Esophagus squamous epithelium (tissue), 5 donors: ENCODE data around the gene ASAP2. TPM values are rescaled to one million over a fixed set of nuclear protein-coding genes. Genes with fewer than 3 reads are reported as not detected.

Source experiments
- DNase-seq: peaks from one replicate; lab custom pipeline; 2025; lab: John Stamatoyannopoulos, UW
- H3K27ac ChIP-seq, 4 donors: fragments of 200-600 bp; sonication (generic); one replicate each; pipeline ENCODE4 v1.5.1; 2016 to 2019; ENCODE audit warnings: mild to moderate bottlenecking in 1 of 4
- H3K27me3 ChIP-seq, 4 donors: fragments of 200-600 bp; sonication (generic); 1 replicate in 3 of 4; 2 replicates in 1 of 4; pipeline versions ENCODE4 v1.5.1 to v1.6.0; 2017 to 2021; ENCODE audit warnings: antibody characterized with exemption in 1 of 4
- H3K36me3 ChIP-seq, 3 donors: fragments of 200-600 bp; sonication (generic); one replicate each; pipeline ENCODE4 v1.5.1; 2016 to 2019
- H3K4me1 ChIP-seq, 3 donors: fragments of 200-600 bp; sonication (generic); one replicate each; pipeline ENCODE4 v1.5.1; 2017 to 2019
- H3K4me3 ChIP-seq, 4 donors: fragments of 200-600 bp; sonication (generic); 1 replicate in 3 of 4; 2 replicates in 1 of 4; pipeline ENCODE4 v1.5.1; 2016 to 2019; ENCODE audit warnings: mild to moderate bottlenecking in 2 of 4, moderate library complexity in 1 of 4
- H3K9me3 ChIP-seq, 3 donors: fragments of 200-600 bp; sonication (generic); one replicate each; pipeline ENCODE4 v1.5.1; 2016 to 2019
- POLR2A ChIP-seq, 4 donors: fragments of 450-650 bp; IDR thresholded peaks; one replicate each; pipeline ENCODE4 v1.6.1; 2017; ENCODE audit warnings: antibody characterized with exemption in 4 of 4, mild to moderate bottlenecking in 4 of 4, moderate library complexity in 3 of 4
- WGBS, 2 donors: methylation state at CpG; one replicate each; pipeline ENCODE4 v1.1.5; 2018; 5-methylcytosine and 5-hydroxymethylcytosine counted together
- intact Hi-C: fragments of 100-400 bp; cut with DNase I; formaldehyde crosslinking; loops from one replicate; pipeline ENCODE4 v1.15.0; 2022
- total RNA-seq, 4 donors: library from RNA; depleted of rRNA; stranded (reverse); fragments of >200 nt; gene quantifications; one replicate each; pipeline ENCODE4 v1.1.0, GENCODE V29; 2016
- TF ChIP-seq, protein P1 (sequence below), 6 experiments: fragments of 450-650 bp in 4 of 6; fragments of 200-600 bp in 2 of 6; sonication (generic) in 2 of 6; IDR thresholded peaks; one replicate each; pipeline ENCODE4 v1.5.1; 2016 to 2019; ENCODE audit warnings: antibody characterized with exemption in 6 of 6, mild to moderate bottlenecking in 4 of 6, moderate library complexity in 4 of 6
- donor health status: DM: yes; HTN: yes; CAD: no.

The ASAP2 gene
- total RNA-seq, 4 donors from 2014 or later = 3.3 to 15.3 (median 6.9) TPM

DNA sequence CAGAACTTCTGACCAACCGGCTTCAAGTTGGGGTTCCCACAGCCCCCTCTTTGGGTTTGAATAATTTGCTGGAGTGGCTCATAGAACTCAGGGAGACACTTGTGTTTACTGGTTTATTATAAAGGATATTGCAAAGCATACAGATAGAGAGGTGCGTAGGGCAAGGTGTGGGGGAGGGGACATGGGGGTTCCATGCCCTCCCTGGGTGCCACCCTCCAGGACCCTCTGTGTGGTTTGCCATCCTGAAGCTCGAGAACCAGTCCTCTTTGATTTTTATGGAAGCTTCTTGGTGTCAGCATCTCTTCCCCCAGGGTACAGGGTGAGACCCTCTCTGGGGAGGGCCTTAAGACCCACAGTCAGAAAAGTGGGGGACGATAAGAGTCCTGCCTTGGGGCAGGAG lies 177.9 kb downstream of the ASAP2 start:
- Histone ChIP-seq H3K36me3 (peaks cover 0 to 60% (median 0%) of the 10 kb centered on the region in 3 donors), H3K4me1 (peaks cover 7 to 41% (median 26%) of the 10 kb centered on the region in 3 donors)
- intact Hi-C loops = no loop called here

DNA sequence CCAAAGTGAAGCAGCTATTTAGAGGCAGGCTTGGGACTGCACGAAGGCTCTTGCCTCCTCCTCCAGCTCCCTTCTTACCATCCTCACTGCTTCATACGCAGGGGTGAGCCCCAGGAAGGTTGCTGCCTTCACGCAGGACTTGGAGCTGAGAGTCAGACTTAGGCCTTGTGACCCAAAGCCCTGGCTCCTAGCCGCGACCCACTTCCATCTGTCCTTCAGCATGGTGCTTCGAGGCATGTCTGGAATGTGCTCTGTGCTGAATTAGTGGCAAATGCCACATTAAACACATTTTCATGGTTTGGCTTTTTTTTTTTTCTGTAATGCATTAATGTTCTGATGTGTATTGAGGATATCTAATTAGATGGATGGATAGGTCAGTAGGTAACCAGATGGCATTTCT lies 179.2 kb downstream of the ASAP2 start:
- H3K36me3 ChIP-seq = peaks cover 0 to 71% (median 0%) of the 10 kb centered on the region in 3 donors
- H3K9me3 ChIP-seq = no peaks in the 10 kb centered on the region
- no peak overlapping the region for H3K27ac ChIP-seq
- H3K4me3 ChIP-seq = no peak overlapping the region
- intact Hi-C loops = no loop called here
- H3K27me3 ChIP-seq = no peaks in the 10 kb centered on the region
- DNase-seq = no peak
- 75 to 87% methylated on average over 6 of the region's 6 CpGs for WGBS, 2 donors
- peaks cover 4 to 31% (median 21%) of the 10 kb centered on the region in 3 donors for H3K4me1 ChIP-seq
- TF ChIP-seq POLR2A (IDR thresholded peaks at IDR 0.05) = no peak
- TF ChIP-seq, protein P1, sequence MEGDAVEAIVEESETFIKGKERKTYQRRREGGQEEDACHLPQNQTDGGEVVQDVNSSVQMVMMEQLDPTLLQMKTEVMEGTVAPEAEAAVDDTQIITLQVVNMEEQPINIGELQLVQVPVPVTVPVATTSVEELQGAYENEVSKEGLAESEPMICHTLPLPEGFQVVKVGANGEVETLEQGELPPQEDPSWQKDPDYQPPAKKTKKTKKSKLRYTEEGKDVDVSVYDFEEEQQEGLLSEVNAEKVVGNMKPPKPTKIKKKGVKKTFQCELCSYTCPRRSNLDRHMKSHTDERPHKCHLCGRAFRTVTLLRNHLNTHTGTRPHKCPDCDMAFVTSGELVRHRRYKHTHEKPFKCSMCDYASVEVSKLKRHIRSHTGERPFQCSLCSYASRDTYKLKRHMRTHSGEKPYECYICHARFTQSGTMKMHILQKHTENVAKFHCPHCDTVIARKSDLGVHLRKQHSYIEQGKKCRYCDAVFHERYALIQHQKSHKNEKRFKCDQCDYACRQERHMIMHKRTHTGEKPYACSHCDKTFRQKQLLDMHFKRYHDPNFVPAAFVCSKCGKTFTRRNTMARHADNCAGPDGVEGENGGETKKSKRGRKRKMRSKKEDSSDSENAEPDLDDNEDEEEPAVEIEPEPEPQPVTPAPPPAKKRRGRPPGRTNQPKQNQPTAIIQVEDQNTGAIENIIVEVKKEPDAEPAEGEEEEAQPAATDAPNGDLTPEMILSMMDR (IDR thresholded peaks at IDR 0.05) = no peak

More for the DNA sequence above, 177.9 kb downstream of the ASAP2 start:
- 90 to 91% methylated on average over 3 to 4 of the region's 4 CpGs for WGBS, 2 donors
- TF ChIP-seq POLR2A (IDR thresholded peaks at IDR 0.05) = no peak
- TF ChIP-seq, protein P1 (IDR thresholded peaks at IDR 0.05) = no peak
- H3K27me3 ChIP-seq = no peaks in the 10 kb centered on the region
- no peak overlapping the region for H3K27ac ChIP-seq
- H3K4me3 ChIP-seq = no peak overlapping the region
- DNase-seq = no peak
- no peaks in the 10 kb centered on the region for H3K9me3 ChIP-seq

DNA sequence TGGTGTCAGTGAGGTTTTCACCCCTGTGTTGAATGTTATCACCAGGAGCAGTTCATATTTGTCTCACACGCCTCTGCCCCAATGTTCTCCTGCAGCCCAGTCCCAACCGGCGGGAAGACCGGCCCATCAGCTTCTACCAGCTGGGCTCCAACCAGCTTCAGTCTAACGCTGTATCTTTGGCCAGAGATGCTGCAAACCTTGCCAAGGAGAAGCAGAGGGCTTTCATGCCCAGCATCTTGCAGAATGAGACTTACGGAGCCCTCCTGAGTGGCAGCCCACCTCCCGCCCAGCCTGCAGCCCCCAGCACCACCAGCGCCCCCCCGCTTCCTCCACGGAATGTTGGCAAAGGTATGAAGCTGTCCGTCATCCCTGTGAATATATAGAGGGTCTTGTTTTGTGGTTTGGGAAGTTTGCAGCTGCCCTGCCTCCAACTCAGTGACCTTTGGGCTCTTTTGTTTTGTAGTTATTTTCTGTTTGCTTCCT lies 181.6 kb downstream of the ASAP2 start:
- peaks cover 0 to 73% (median 0%) of the 10 kb centered on the region in 3 donors for H3K36me3 ChIP-seq
- no peaks in the 10 kb centered on the region for H3K9me3 ChIP-seq
- TF ChIP-seq, protein P1 (IDR thresholded peaks at IDR 0.05) = no peak
- TF ChIP-seq POLR2A (IDR thresholded peaks at IDR 0.05) = no peak
- WGBS, 2 donors = 78 to 94% methylated on average over 4 to 9 of the region's 11 CpGs
- H3K27me3 ChIP-seq = no peaks in the 10 kb centered on the region
- no peak for DNase-seq
- peaks cover 0 to 28% (median 11%) of the 10 kb centered on the region in 3 donors for H3K4me1 ChIP-seq
- no peak overlapping the region for H3K4me3 ChIP-seq
- intact Hi-C loops = no loop called here
- H3K27ac ChIP-seq = no peak overlapping the region

DNA sequence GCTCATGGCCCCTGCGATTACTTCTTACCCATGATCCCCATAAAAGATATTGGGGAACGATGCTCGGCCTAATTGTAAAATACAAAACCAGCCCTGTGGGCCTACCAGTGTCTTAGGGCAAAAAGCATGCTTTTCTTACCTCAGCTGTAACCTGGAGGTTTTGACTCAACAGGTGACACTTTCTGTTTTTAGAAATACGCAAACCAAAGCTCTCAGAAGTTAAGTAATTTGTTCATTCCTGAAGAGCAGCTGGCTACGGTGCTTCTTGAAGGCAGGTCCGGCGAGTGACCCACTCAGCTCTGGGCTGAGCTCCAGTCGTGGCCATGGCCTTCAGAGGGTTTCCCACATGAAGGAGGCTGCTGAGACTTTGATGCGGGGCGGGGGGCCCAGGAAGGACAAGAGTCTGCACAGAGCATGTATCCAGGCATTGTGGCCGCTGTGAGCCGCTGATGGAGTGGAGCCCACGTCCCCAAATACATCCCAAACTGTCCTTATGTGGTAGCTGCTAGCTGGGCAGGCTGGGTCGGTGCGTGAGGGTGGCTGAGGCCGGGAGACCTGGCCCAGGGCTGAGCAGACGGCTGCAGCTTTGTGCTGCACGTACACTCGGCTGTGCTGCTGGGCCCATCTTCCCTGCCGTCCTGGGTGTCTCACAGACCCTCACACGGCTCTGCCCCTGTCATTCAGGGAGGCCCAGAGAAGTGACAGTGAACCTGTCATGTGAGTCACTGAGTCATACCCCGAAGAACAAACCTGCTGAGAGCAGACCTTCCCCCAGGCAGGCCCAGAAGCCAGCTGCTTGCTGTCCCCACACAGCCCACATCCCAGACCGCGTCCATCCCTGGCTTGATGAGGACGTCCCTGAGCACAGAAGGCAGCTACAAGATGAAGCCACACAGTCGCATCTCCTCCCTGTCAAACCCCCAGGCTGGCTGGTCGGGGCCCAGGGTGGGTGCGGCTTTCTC lies 182.6 kb downstream of the ASAP2 start:
- intact Hi-C loops = no loop called here
- no peak overlapping the region for H3K27ac ChIP-seq
- TF ChIP-seq, protein P1 (IDR thresholded peaks at IDR 0.05) = no peak
- TF ChIP-seq POLR2A (IDR thresholded peaks at IDR 0.05) = no peak
- WGBS, 2 donors = 86 to 92% methylated on average over 6 to 11 of the region's 28 CpGs
- H3K4me1 ChIP-seq = peaks cover 0 to 32% (median 15%) of the 10 kb centered on the region in 3 donors
- H3K4me3 ChIP-seq = no peak overlapping the region
- H3K9me3 ChIP-seq = no peaks in the 10 kb centered on the region
- no peak for DNase-seq
- no peaks in the 10 kb centered on the region for H3K27me3 ChIP-seq
- peaks cover 0 to 67% (median 0%) of the 10 kb centered on the region in 3 donors for H3K36me3 ChIP-seq
